Choroid plexus epithelial cell (primary cell): Measurements from ENCODE around the gene EIF3K.

Experiments
- DNase-seq: peaks from one replicate; pipeline ENCODE4 v3.0.0-alpha.2; 2010; ENCODE audit warnings: low read depth
- H3K4me3 ChIP-seq: 2 replicates; pipeline ENCODE4 v1.5.1; 2011; ENCODE audit warnings: low read depth, mild to moderate bottlenecking, control low read depth, low read length, moderate library complexity
- CTCF ChIP-seq: conservative IDR thresholded peaks from 2 replicates; pipeline ENCODE4 v1.5.1; 2011; ENCODE audit warnings: low read depth, mild to moderate bottlenecking, control low read depth, inconsistent platforms, low read length, moderate library complexity

Gene EIF3K

GRCh38 chr19:38634757-38635482 lies 15.9 kb downstream of the EIF3K start:
- DNase-seq, result peak; percentile 69
- TF ChIP-seq CTCF, result peak; percentile 90
- no peak overlapping the region for H3K4me3 ChIP-seq

GRCh38 chr19:38635483-38636399 lies 16.8 kb downstream of the EIF3K start:
- DNase-seq, result no peak

GRCh38 chr19:38638461-38638860 lies 19.5 kb downstream of the EIF3K start:
- DNase-seq, result no peak
- no peak overlapping the region for H3K4me3 ChIP-seq
- TF ChIP-seq CTCF, result no peak

More at GRCh38 chr19:38635483-38636399, 16.8 kb downstream of the EIF3K start:
- no peak for TF ChIP-seq CTCF
- H3K4me3 ChIP-seq, result no peak overlapping the region

- DNase-seq, result no peak
- H3K4me3 ChIP-seq, result no peak overlapping the region
- TF ChIP-seq CTCF, result no peak
These were observed 20.7 kb downstream of the EIF3K start for GRCh38 chr19:38639679-38640078.

- no peak for DNase-seq
- no peak for TF ChIP-seq CTCF
- no peak overlapping the region for H3K4me3 ChIP-seq
These were observed 21.4 kb downstream of the EIF3K start for GRCh38 chr19:38640368-38640767.

GRCh38 chr19:38642176-38642575 lies 23.2 kb downstream of the EIF3K start:
- no peak overlapping the region for H3K4me3 ChIP-seq
- no peak for DNase-seq
- no peak for TF ChIP-seq CTCF

GRCh38 chr19:38644719-38645118 lies 25.7 kb downstream of the EIF3K start:
- DNase-seq, result no peak
- TF ChIP-seq CTCF, result no peak
- no peak overlapping the region for H3K4me3 ChIP-seq
